CD4-positive, alpha-beta T cell (primary cell): ENCODE measurements around the gene FNDC3B. TPM values are rescaled to one million over a fixed set of nuclear protein-coding genes. Genes with fewer than 3 reads are reported as not detected.

Source experiments
- ATAC-seq: fragments of 200-7000 bp; cut with Tn5 transposase; one replicate; pipeline ENCODE4 v1.10.0; 2022; ENCODE audit warnings: mild to moderate bottlenecking; ENCODE audit not compliant: poor library complexity
- CTCF ChIA-PET: fragments of 350-600 bp; sonication (Branson Sonifier 250); formaldehyde crosslinking; loops from one replicate; lab custom pipeline; 2021; ENCODE audit warnings: antibody characterized with exemption, inconsistent platforms; lab: Charles Lee
- POLR2A ChIA-PET: fragments of 350-600 bp; sonication (Branson Sonifier 250); formaldehyde crosslinking; loops from one replicate; lab custom pipeline; 2021; ENCODE audit warnings: antibody characterized with exemption, inconsistent platforms; lab: Charles Lee
- DNase-seq, 14 experiments: peaks; one replicate each; pipeline ENCODE4 v3.0.0-alpha.2; 2013 to 2020; ENCODE audit warnings: mixed read lengths in 2 of 14
- H3K27ac ChIP-seq, 2 donors: one replicate each; pipeline versions ENCODE4 v1.5.1 to v1.7.0; 2013; ENCODE audit warnings: low read length in 2 of 2, low read depth in 1 of 2, mild to moderate bottlenecking in 1 of 2
- H3K27me3 ChIP-seq, 2 experiments: 1 replicate in 1 of 2; 2 replicates in 1 of 2; pipeline versions ENCODE4 v1.6.1 to v1.7.0; 2013; ENCODE audit warnings: low read length in 2 of 2, control low read depth in 1 of 2, mild to moderate bottlenecking in 1 of 2, moderate library complexity in 1 of 2; ENCODE audit not compliant: insufficient read depth in 2 of 2, control insufficient read depth in 1 of 2
- H3K36me3 ChIP-seq: one replicate; pipeline ENCODE4 v1.6.1; 2013; ENCODE audit warnings: low read length, control low read depth; ENCODE audit not compliant: insufficient read depth
- H3K4me1 ChIP-seq: one replicate; pipeline ENCODE4 v1.6.1; 2013; ENCODE audit warnings: low read length, control low read depth; ENCODE audit not compliant: insufficient read depth
- H3K4me3 ChIP-seq: one replicate; pipeline ENCODE4 v1.5.1; 2013; ENCODE audit warnings: mild to moderate bottlenecking, low read length, moderate library complexity
- H3K9me3 ChIP-seq, 2 experiments: 1 replicate in 1 of 2; 2 replicates in 1 of 2; pipeline versions ENCODE4 v1.6.1 to v1.7.0; 2013; ENCODE audit warnings: low read length in 2 of 2, mild to moderate bottlenecking in 2 of 2, control low read depth in 1 of 2, moderate library complexity in 1 of 2; ENCODE audit not compliant: control insufficient read depth in 1 of 2, insufficient read depth in 1 of 2
- H3K27ac Mint-ChIP-seq: one replicate; pipeline ENCODE4 v1.8.0; 2020; ENCODE audit warnings: mixed read lengths
- H3K27me3 Mint-ChIP-seq: one replicate; pipeline ENCODE4 v1.8.0; 2021; ENCODE audit warnings: mixed read lengths
- H3K36me3 Mint-ChIP-seq: one replicate; pipeline ENCODE4 v1.8.0; 2021; ENCODE audit warnings: low read depth, mixed read lengths
- H3K4me1 Mint-ChIP-seq: one replicate; pipeline ENCODE4 v1.8.0; 2021; ENCODE audit warnings: low read depth, mixed read lengths
- H3K4me3 Mint-ChIP-seq: one replicate; pipeline ENCODE4 v1.8.0; 2020; ENCODE audit warnings: mild to moderate bottlenecking, mixed read lengths
- H3K9me3 Mint-ChIP-seq: one replicate; pipeline ENCODE4 v1.8.0; 2020; ENCODE audit warnings: mixed read lengths
- intact Hi-C, 2 experiments: fragments of 100-400 bp; cut with DNase I in 1 of 2; cut with micrococcal nuclease in 1 of 2; formaldehyde crosslinking; loops; one replicate each; pipeline versions ENCODE4 v1.15.1 to v1.9.0; 2023 to 2025; cut with DNase I, micrococcal nuclease
- total RNA-seq, 174 experiments: library from RNA in 2 of 174; stranded (reverse) in 2 of 174; gene quantifications; one replicate each; pipeline ENCODE4 v1.2.3 and lab custom pipeline; 2021 to 2026
- TF ChIP-seq, protein P1 (sequence below): fragments of 200-600 bp; IDR thresholded peaks from one replicate; pipeline ENCODE4 v1.8.0; 2022; ENCODE audit warnings: antibody characterized with exemption, mild to moderate bottlenecking

FNDC3B gene
- total RNA-seq, 2 experiments from 2014 or later, result 26.1 to 28.7 TPM

DNA sequence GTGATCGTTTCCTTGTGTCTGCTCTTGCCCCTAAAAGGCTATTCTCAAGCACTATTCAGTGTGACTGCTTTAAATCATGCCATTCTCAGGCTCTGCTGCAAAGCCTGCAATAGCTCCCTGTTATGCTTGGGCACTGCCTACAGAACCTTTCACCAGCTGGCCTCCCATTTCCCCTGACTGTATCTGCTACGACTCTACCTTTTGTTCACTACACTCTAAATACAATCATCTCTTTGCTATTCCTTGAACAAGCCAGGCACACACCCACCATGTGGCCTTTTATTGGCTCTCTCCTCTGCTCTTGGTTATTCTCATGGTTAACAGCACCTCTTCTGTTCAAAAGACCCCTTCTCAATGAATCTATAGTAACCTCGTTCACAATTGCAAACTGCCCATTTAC, 29.6 kb upstream of the FNDC3B start:
- H3K4me3 ChIP-seq, result no peak overlapping the region
- H3K4me1 ChIP-seq, result no peaks in the 10 kb centered on the region
- no peak overlapping the region for H3K27ac Mint-ChIP-seq
- H3K9me3 Mint-ChIP-seq, result no peaks in the 10 kb centered on the region
- TF ChIP-seq, protein P1, sequence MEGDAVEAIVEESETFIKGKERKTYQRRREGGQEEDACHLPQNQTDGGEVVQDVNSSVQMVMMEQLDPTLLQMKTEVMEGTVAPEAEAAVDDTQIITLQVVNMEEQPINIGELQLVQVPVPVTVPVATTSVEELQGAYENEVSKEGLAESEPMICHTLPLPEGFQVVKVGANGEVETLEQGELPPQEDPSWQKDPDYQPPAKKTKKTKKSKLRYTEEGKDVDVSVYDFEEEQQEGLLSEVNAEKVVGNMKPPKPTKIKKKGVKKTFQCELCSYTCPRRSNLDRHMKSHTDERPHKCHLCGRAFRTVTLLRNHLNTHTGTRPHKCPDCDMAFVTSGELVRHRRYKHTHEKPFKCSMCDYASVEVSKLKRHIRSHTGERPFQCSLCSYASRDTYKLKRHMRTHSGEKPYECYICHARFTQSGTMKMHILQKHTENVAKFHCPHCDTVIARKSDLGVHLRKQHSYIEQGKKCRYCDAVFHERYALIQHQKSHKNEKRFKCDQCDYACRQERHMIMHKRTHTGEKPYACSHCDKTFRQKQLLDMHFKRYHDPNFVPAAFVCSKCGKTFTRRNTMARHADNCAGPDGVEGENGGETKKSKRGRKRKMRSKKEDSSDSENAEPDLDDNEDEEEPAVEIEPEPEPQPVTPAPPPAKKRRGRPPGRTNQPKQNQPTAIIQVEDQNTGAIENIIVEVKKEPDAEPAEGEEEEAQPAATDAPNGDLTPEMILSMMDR, result no peak
- H3K27me3 ChIP-seq, result no peaks in the 10 kb centered on the region
- intact Hi-C loops, result no loop called here
- H3K36me3 ChIP-seq, result no peaks in the 10 kb centered on the region
- no peaks in the 10 kb centered on the region for H3K36me3 Mint-ChIP-seq
- H3K4me1 Mint-ChIP-seq, result no peaks in the 10 kb centered on the region
- peaks cover 4% of the 10 kb centered on the region for H3K27me3 Mint-ChIP-seq
- DNase-seq (no peak), ATAC-seq (no peak)
- no peak overlapping the region for H3K27ac ChIP-seq
- no peaks in the 10 kb centered on the region for H3K9me3 ChIP-seq
- ChIA-PET POLR2A (no interaction called here), CTCF (no interaction called here)
- no peak overlapping the region for H3K4me3 Mint-ChIP-seq

DNA sequence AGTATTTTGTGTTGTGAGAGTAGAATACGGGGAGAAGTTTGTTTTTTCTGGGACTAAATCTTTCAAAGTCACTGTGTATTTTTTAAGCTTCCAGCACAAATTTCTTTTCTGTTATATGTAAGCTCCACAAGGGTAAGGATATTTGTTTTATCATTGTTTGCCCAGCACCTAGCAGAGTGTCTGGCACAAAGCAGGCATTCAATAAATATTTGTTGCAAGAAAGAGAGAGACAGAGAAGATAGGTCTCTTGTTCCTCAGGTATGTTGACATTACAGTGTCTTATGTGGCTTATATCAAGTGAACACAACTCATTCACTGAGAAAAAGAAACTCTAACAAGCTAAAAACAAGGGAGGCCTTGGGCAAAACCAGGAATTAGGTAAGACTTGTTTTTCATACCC, 26.6 kb upstream of the FNDC3B start:
- Histone ChIP-seq H3K27me3 (no peaks in the 10 kb centered on the region), H3K27ac (no peak overlapping the region), H3K4me3 (no peak overlapping the region), H3K36me3 (no peaks in the 10 kb centered on the region), H3K9me3 (no peaks in the 10 kb centered on the region), H3K4me1 (no peaks in the 10 kb centered on the region)
- intact Hi-C loops, result no loop called here
- no peaks in the 10 kb centered on the region for H3K9me3 Mint-ChIP-seq
- TF ChIP-seq, protein P1, result no peak
- H3K27ac Mint-ChIP-seq, result no peak overlapping the region
- no peak overlapping the region for H3K4me3 Mint-ChIP-seq
- CTCF ChIA-PET, result interaction anchor here (0.7 kb wide), 1 partner anchor 35 kb away, joined by 3 read pairs; no protein-coding TSS in a partner anchor
- peaks cover 4% of the 10 kb centered on the region for H3K27me3 Mint-ChIP-seq
- DNase-seq, result no peak
- no peak for ATAC-seq
- POLR2A ChIA-PET, result no interaction called here
- no peaks in the 10 kb centered on the region for H3K4me1 Mint-ChIP-seq
- H3K36me3 Mint-ChIP-seq, result no peaks in the 10 kb centered on the region

- H3K36me3 ChIP-seq, result no peaks in the 10 kb centered on the region
- ATAC-seq (no peak), DNase-seq (no peak)
- H3K9me3 ChIP-seq, result no peaks in the 10 kb centered on the region
- H3K4me3 Mint-ChIP-seq, result no peak overlapping the region
- no peaks in the 10 kb centered on the region for H3K9me3 Mint-ChIP-seq
- intact Hi-C loops, result no loop called here
- H3K27ac ChIP-seq, result no peak overlapping the region
- no peaks in the 10 kb centered on the region for H3K4me1 ChIP-seq
- no peak overlapping the region for H3K4me3 ChIP-seq
- peaks cover 4% of the 10 kb centered on the region for H3K27me3 Mint-ChIP-seq
- ChIA-PET POLR2A (no interaction called here), CTCF (no interaction called here)
- H3K27ac Mint-ChIP-seq, result no peak overlapping the region
- TF ChIP-seq, protein P1, result no peak
- no peaks in the 10 kb centered on the region for H3K27me3 ChIP-seq
- no peaks in the 10 kb centered on the region for H3K36me3 Mint-ChIP-seq
- H3K4me1 Mint-ChIP-seq, result no peaks in the 10 kb centered on the region
Measured at GRCh38 chr3:172014145-172014544, 25.2 kb upstream of the FNDC3B start.
